Stimulated activated CD8-positive, alpha-beta memory T cell treated with anti-CD3 and anti-CD28 coated beads, Interleukin-2, amount 100 ng/mL, for 48 hours (primary cell): Measurements from ENCODE around the gene SLC2A14.
"Not testable (repeated sequence)": the region's sequence is repeated elsewhere in the genome, so short reads cannot be mapped to it uniquely, and the experiment has no call there.

Experiments used
- DNase-seq, 2 donors: peaks; one replicate each; pipeline ENCODE4 v3.0.0-alpha.2; 2020; ENCODE audit warnings: low read depth in 2 of 2

SLC2A14 gene

DNA sequence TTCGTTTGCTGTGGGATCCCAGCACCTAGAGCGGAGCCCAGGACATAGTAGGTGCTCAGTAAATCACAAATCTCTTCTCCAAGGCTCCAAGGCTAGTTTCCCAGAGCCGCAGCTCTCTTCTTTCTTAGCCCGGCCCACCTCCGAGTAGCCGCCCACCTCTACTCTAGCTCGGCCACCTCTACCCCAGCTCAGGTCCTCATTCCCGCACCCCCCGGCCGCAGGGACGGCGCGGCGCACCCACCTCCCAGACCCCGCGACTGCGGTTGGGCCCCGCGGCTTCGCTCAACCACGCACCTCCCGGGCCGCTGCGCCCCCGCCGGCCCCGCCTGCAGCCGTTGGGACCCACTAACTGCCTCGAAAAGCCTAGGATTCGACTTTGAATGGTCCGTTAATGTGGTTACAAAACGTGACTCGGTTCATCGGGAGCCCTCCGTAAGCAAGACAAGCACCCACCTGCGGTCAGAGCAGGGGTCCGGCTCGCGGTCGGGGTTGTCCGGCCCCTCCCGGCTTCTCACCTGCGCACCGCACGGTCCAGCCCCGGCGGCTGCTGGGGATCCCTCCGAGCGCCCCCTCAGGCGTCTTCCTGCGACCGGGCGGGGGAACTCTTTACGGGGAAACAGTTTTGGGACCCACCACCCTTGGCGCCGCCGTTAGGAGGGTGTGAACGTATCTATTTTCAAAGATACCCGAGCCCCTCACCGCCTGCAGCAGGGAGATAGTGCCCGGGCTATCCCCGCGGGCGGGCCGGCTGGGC, at the start of gene SLC2A14:
SLC2A14 (minus strand) TSS at position 350 of the 754 bp plus-strand sequence. CDS start 3,035 bp downstream, outside the sequence.
- no peak for DNase-seq

DNA sequence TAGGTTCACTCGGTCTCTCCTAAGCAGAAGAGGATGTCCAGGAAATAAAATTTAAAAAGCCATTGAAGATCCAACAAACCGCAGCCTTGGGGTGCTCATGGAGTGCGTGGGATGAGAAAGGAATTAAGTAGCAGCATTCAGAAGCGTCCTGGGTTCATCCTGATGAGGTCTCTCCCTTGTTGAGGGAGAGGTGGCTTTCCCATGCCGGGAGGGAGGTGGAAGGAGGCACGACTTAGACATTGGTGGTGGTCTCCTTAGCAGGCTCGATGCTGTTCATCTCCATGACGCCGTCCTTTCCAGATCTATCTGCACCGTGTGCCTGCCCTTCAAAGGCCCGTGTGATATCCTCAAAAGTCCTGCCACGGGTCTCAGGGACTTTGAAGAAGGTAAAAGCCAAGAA, 48.5 kb upstream of the SLC2A14 start:
- DNase-seq: not testable (repeated sequence)

DNA sequence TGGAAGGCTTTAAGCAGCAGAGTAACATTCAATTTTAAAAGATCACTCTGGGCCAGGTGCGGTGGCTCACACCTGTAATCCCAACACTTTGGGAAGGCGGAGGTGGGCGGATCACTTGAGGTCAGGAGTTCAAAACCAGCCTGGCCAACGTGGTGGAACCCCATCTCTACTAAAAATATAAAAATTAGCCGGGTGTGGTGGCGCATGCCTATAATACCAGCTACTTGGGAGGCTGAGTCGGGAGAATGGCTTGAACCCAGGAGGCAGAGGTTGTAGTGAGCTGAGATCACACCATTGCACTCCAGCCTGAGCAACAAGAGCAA, 45.5 kb upstream of the SLC2A14 start:
- DNase-seq: not testable (repeated sequence)

DNA sequence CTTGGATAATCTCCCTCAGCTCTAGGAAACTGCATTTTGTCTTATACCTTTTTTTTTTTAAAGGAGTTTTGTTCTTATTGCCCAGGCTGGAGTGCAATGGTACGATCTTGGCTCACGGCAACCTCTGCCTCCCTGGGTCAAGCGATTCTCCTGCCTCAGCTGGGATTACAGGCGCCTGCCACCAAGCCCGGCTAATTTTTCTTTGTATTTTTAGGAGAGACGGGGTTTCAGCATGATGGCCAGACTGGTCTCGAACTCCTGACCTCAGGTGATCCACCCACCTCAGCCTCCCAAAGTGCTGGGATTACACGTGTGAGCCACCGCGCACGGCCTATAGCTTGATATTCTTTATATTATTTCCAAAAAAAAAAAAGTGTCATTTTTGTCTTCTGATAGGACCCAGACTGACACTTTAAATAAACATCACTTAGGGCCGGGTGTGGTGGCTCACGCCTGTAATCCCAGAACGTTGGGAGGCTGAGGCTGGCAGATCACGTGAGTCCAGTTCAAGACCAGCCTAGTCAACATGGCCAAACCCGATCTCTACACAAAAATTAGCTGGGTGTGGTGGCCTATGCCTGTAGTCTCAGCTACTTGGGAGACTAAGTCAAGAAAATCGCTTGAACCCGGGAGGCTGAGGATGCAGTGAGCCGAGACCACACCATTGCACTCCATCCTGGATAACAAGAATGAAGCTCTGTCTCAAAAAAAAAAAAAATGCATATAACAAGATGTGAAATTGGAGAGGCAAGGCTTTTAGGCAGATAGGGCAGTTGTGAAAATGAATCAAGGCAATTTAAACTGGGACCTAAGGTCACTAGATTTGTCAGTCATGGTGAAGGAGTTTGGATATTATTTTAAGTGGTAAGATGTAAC, 44.9 kb upstream of the SLC2A14 start:
- DNase-seq: no peak

DNA sequence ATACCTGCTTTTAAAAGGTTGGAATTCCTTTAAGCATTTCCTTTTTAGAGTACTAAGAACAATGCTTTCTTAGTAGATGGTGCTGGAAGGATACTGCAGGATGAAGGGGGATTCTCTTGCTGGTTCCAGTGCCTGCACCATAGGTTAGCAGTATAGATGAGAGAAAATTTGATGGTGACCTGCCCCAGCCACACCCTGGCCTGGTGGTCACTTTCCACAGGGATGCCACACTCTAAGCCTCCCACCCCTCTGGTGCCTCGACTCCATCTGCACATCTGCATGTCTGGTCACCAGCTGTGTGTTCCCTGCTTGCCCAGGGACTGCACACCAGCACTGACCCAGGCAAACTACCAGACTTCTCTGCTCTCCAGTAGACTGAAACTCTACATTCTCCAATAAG, 44.2 kb upstream of the SLC2A14 start:
- no peak for DNase-seq

DNA sequence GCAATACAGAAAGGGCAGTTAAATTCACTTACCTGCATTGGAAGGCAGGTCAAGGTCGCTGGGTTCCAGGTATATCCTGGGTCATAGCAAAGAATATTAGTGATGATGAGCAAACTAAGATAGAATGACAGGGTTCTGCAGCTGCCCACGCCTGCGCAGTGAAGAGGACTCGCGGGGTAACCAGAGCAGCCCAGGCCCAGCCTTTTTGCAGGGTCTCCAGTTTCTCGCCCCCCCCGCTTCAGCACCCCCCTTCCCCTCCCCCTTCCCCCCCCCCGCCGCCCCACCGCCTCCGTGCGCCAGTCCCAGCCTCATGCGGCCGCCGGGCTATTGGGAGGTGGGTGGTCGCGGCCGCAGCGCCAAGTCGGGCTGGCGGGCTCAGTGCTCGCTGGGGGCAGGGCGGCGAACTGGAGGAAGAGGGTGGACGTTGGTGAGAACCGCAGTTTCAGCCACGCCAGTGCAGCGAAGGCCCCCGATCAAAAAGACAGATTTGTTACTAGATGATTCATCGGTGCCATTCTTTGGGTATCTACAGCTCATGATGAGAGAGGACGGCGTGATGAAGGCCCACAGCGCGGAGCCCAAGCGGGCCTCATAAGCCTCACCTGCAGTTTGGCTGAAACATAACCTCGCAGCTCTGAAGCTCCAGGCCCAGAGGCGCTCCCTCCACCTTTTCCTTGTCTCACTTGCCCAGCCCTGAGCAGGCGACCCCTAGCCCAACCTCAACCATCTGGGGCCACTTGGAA, 43.1 kb upstream of the SLC2A14 start:
- DNase-seq: peak; percentile 23 to 41

DNA sequence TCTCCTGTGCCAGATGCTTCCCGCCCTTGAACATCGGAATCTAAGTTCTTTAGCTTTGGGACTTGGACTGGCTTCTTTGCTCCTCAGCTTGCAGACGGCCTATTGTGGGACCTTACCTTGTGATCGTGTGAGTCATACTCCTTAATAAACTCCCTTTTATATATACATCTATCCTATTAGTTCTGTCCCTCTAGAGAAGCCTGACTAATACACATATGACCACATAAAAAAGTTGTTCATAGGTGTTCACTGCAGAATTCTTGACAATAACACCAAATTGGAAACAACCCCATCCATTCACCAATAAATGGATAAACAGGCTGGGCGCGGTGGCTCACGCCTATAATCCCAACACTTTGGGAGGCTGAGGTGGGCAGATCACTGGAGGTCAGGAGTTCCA, 37.4 kb upstream of the SLC2A14 start:
- DNase-seq: not testable (repeated sequence)

DNA sequence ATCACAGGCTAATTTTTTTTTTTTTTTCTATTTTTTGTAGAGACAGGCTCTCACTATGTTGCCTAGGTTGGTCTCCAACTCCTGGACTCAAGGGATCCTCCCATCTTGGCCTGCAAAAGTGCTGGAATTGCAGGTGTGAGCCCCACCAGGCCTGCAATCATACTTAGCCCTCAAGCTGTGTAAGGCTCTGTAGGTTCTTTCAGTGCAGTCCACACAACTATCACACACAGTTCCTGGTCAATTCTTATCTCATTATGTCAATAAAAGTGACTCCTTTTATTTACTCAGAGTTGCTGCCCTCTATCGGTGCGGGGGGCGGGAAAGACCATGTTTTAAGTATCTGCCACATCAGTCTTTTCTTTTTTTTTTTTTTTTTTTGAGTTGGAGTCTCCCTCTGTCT, 34.3 kb upstream of the SLC2A14 start:
- peak; percentile 8 to 30 for DNase-seq

DNA sequence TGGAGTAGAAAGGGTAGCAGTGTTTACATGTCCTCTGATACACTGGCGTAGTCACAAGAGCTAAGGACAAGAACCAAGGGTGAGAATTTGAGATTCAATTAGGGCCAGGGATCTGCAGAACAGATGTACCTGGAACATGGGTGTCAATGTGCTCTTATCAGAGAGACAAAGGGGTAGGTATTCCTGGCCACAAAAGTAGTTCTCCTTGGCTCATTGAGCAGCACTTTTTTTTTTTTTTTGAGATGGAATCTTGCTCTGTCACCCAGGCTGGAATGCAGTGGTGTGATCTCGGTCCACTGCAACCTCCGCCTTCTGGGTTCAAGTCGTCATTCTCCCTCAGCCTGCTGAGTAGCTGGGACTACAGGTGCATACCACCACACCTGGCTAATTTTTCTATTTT, 33.6 kb upstream of the SLC2A14 start:
- DNase-seq: not testable (repeated sequence)

DNA sequence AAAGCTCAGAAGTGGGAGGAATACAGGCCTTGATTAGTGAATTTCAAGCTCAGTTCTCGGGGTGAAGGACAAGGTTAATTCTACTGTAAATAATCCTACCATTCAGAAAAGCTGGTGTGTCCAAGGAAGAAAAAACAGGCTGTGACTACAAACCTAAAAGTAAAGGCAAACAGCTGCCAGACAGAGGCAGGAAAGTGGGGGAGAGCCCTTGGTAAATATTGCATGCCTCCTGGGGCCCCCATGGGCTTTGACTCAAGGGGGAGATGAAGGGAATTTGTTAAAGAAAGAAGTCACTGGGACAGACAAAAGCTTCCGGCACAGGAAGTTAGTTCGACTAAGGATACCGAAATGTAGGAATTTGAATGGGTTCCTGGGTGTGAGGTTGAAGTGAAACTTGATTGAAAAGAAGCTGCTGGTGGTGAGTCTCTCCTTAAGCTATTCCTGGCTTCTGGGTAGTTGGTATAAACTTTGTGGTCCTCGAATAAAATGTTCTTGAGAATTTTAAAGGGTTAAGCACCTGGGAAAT, 32.9 kb upstream of the SLC2A14 start:
- not testable (repeated sequence) for DNase-seq

DNA sequence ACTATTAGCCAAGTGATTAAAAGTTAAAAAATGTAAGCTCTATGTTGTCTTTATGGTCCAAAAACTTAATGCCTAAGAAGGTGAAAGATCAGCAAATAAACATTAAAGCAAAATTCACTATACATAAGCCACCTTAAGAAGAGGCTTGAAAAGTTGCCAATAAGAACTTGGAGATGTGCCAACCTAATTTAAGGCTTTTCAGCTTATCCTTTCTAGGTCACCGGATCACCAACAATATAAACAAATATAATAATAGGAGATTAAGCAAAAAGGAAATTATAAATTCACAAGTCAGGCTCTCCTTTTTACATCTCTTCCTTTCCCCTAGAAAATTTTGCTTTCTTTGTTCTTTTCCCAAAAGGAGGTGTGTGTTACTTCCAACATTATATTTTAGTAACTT, 32.4 kb upstream of the SLC2A14 start:
- DNase-seq: no peak

DNA sequence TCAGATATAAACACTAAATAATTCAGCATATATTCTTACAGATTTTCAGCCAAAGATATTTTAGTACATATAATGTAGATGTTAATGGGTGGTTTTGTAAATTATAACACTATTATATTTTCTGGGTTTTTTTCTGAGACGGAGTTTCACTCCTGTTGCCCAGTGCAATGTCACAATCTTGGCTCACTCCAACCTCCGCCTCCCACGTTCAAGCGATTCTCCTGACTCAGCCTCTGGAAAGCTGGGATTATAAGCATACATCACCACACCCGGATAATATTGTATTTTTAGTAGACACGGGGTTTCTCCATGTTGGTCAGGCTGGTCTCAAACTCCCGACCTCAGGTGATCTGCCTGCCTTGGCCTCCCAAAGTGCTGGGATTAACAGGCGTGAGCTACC, 29.7 kb upstream of the SLC2A14 start:
- not testable (repeated sequence) for DNase-seq

DNA sequence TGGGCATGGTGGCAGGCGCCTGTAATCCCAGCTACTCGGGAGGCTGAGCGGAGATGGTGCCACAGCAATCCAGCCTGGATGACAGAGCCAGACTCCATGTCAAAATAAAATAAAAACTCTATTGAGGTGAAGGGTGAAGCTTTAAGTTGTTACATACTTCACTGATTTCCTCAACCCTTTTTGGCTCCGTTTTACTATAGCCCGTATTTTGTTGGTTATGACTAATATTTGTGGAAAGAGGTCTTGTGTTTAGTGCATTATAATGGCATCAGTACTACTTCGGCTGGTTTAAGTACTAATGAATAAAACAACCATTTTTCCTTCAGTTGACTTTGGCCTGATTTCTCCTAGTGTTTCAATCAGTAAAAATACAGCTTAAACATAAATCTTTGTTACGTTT, 27.0 kb upstream of the SLC2A14 start:
- no peak for DNase-seq

DNA sequence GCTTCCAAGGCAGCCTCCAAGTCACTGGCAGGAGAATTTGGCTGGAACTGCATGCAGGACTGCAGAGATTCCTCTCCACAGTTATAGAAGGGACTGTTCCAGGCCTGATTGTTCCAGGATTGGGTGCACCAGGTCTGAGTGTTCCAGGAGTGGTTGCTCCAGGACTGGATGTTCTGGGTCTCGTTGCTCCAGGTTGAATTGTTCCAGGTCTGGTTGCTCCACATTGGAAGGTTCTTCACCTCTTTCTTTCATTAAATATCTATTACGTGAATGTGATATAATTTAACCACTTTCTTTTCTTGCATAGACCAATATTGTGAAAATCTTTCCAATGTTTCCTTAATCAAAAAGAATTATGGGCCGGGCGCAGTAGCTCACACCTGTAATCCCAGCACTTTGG, 24.0 kb upstream of the SLC2A14 start:
- DNase-seq: not testable (repeated sequence)

DNA sequence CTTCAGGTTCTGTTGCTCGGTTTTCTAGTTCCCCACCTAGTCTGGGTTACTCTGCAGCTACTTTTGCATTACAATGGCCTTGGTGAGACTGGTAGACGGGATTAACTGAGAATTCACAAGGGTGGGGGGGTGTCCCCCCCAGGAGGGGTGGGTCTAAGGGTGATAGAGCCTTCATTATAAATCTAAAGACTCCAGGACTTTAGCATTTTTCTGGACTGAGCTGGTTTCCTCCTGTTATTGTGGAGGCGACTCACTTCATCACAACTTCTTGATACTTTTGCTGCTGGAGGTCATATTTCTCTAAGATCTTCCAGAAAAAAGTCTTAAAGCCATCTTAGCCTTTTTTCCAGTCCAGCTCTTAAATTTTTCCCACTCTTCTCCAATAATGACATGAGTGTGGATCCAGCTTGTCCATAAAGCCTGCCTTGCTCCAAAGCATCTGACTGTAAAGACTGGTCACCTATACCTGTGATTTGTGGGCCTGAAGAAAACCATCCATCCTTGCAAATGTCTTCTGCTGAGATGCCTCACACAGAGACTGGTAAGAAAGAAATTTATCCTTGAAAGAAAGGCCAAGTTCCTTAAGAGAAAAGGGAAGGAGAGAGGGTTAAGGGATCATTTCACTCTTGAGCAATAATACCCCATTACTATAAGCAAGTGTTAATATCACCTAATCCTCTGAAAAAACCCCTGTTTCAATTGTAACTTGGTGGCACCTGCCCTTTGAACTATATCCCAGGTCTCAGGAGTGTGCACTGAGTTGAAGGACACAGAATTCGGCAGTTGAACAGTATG, 19.7 kb upstream of the SLC2A14 start:
- no peak for DNase-seq

DNA sequence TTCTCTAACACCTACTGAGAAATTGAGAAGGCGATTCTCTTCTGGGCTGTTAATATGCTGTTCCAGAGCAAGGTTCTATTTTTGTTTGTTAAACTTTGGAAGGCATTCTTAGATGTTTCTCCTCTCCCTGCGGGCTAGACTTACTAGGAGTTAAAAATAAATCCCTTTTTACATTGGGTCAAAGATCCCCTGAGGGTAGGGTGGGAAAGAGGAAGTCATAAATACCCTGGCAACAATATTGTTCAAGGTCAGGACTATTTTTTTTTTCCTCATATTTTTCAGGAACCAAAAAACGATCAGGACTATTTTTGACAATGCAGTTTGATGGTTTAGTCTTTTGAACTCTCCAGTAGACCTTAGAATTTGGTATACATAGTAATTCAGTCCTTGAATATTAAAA, 12.0 kb upstream of the SLC2A14 start:
- DNase-seq: no peak

DNA sequence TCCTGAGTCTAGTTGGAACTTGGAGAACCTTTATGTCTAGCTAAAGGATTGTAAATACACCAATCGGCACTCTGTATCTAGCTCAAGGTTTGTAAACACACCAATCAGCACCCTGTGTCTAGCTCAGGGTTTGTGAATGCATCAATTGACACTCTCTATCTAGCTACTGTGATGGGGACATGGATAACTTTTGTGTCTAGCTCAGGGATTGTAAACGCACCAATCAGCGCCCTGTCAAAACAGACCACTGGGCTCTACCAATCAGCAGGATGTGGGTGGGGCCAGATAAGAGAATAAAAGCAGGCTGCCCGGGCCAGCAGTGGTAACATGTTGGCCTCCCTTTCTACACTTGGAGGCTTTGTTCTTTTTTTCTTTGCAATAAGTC, 9.0 kb upstream of the SLC2A14 start:
- not testable (repeated sequence) for DNase-seq

DNA sequence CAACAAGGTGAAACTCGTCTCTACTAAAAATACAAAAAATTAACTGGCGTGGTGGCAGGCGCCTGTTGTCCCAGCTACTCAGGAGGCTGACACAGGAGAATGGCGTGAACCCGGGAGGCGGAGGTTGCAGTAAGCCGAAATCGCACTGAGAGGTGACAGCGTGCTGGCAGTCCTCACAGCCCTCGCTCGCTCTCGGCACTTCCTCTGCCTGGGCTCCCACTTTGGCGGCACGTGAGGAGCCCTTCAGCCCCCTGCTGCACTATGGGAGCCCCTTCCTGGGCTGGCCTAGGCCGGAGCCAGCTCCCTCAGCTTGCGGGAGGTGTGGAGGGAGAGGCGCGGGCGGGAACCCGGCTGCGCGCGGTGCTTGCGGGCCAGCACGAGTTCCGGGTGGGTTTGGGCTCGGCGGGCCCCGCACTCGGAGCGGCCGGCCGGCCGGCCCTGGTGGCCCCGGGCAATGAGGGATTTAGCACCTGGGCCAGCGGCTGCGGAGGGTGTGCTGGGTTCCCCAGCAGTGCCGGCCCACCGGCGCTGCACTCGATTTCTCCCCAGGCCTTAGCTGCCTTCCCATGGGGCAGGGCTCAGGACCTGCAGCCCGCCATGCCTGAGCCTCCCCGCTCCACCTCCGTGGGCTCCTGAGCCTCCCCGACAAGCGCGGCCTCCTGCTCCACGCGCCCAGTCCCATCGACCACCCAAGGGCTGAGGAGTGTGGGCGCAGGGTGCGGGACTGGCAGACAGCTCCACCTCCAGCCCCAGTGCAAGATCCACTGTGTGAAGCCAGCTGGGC, 8.4 kb upstream of the SLC2A14 start:
- DNase-seq: not testable (repeated sequence)

DNA sequence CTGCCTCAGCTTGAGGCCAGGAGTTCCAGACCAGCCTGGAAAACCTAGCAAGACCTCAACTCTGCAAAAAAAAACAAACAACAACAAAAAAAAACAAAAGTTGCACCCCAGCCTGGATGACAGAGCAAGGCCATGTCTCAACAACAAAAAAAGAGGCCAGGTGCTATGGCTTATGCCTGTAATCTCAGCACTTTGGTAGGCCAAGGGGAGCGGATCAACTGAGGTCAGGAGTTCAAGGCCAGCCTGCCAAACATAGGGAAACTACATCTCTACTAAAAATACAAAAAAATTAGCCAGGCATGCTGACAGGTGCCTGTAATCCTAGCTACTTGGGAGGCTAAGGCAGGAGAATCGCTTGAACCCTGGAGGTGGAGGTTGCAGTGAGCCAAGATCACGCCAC, 6.5 kb upstream of the SLC2A14 start:
- DNase-seq: no peak

DNA sequence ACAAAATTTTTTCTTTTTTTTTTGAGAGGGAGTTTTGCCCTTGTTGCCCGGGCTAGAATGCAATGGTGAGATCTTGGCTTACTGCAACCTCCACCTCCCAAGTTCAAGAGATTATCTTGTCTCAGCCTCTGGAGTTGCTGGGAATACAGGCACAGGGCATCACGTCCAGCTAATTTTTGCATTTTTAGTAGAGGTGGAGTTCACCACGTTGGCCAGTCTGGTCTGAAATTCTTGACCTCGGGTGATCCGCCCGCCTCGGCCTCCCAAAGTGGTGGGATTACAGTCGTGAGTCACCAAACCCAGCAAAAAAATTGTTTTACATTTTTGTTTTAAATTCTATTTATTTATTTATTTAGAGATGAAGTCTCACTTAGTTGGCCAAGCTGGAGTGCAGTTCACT, 4.7 kb upstream of the SLC2A14 start:
- DNase-seq: no peak

DNA sequence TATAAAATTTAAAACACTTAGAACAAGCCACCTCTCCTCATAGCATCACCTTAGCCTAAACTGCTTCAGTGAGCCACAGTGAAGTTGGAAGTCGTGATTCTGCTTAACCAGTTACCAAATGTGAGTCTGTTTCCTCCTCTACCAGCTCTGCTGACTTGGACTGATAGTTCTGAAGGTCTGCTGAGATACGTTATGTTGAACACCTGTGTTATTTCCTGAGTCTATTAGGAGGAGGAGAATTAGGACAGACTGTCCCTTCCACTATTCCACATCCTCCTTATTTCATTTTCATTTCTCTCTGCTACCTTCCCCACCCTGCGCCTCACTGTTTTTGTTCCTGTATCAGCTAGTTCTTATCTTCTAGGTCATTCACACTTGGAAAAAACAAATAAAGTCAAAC, 2.4 kb downstream of the SLC2A14 start:
- no peak for DNase-seq
